ENCODE measurements around the gene CC2D1A.
"Not testable (repeated sequence)": the region's sequence is repeated elsewhere in the genome, so short reads cannot be mapped to it uniquely, and the experiment has no call there.

The CC2D1A gene

GRCh38 chr19:13913352-13913751 lies 7.4 kb downstream of the CC2D1A start:
- no peak for DNase-seq

GRCh38 chr19:13914777-13915176 lies 8.8 kb downstream of the CC2D1A start:
- no peak for DNase-seq

- no peak for DNase-seq
Measured at GRCh38 chr19:13917888-13918406, 11.9 kb downstream of the CC2D1A start.

GRCh38 chr19:13918726-13919411 lies 12.9 kb downstream of the CC2D1A start:
- no peak for DNase-seq

- DNase-seq = no peak
Measured at GRCh38 chr19:13920524-13920923, 14.5 kb downstream of the CC2D1A start.

- DNase-seq = peak; percentile 25 to 41
Measured at GRCh38 chr19:13920940-13921747, 15.1 kb downstream of the CC2D1A start.

- DNase-seq = not testable (repeated sequence)
Measured at GRCh38 chr19:13922118-13922517, 16.1 kb downstream of the CC2D1A start.

GRCh38 chr19:13923194-13923987 lies 17.4 kb downstream of the CC2D1A start:
- DNase-seq = no peak

- DNase-seq = no peak
Measured at GRCh38 chr19:13926010-13926409, 20.0 kb downstream of the CC2D1A start.

- no peak for DNase-seq
Measured at GRCh38 chr19:13926715-13927114, 20.7 kb downstream of the CC2D1A start.

- DNase-seq = no peak
Measured at GRCh38 chr19:13929340-13929739, 23.3 kb downstream of the CC2D1A start.

GRCh38 chr19:13929956-13930355 lies 24.0 kb downstream of the CC2D1A start:
- DNase-seq = no peak

GRCh38 chr19:13930402-13930801 lies 24.4 kb downstream of the CC2D1A start:
- no peak for DNase-seq

GRCh38 chr19:13931391-13932148 lies 25.6 kb downstream of the CC2D1A start:
- no peak for DNase-seq

- DNase-seq = no peak
Measured at GRCh38 chr19:13932149-13932637, 26.2 kb downstream of the CC2D1A start.

GRCh38 chr19:13932911-13933393 lies 27.0 kb downstream of the CC2D1A start:
- no peak for DNase-seq

- no peak for DNase-seq
Measured at GRCh38 chr19:13934785-13935109, 28.7 kb downstream of the CC2D1A start.

- DNase-seq = no peak
Measured at GRCh38 chr19:13935765-13936510, 29.9 kb downstream of the CC2D1A start.

- no peak for DNase-seq
Measured at GRCh38 chr19:13937479-13938300, 31.7 kb downstream of the CC2D1A start.

- DNase-seq = no peak
Measured at GRCh38 chr19:13938301-13939064, 32.5 kb downstream of the CC2D1A start, which contains the start of gene PODNL1. TSS of gene PODNL1 (minus strand) at chr19:13938417. CDS start at chr19:13938181, 236 bp downstream.

Measured in inflammatory macrophage treated with lipopolysaccharide for 1 hour (primary cell).